DND-41 (cell line): ENCODE results near the gene ERGIC1.

ENCODE experiments used
- ATAC-seq: fragments of 200-7000 bp; cut with Tn5 transposase; 3 replicates; pipeline ENCODE4 v1.9.1; 2021; ENCODE audit warnings: low read depth; ENCODE audit not compliant: insufficient read depth
- DNase-seq: peaks from one replicate; pipeline ENCODE4 v3.0.0-alpha.2; 2020
- H2AFZ ChIP-seq: 2 replicates; pipeline ENCODE4 v1.6.0; 2012; ENCODE audit warnings: low read depth, low read length
- H3K27ac ChIP-seq: 2 replicates; pipeline ENCODE4 v1.5.1; 2012; ENCODE audit warnings: low read length, inconsistent platforms
- H3K27me3 ChIP-seq: fragments of 200-600 bp; sonication (generic); 2 replicates; pipeline ENCODE4 v1.6.0; 2012; ENCODE audit warnings: low read length, mild to moderate bottlenecking, inconsistent platforms; ENCODE audit not compliant: insufficient read depth, poor library complexity
- H3K36me3 ChIP-seq: 2 replicates; pipeline ENCODE4 v1.5.1; 2012; ENCODE audit warnings: low read length, inconsistent platforms; ENCODE audit not compliant: insufficient read depth
- H3K4me1 ChIP-seq: 2 replicates; pipeline ENCODE4 v1.5.1; 2012; ENCODE audit warnings: mild to moderate bottlenecking, low read length; ENCODE audit not compliant: insufficient read depth
- H3K4me2 ChIP-seq: 2 replicates; pipeline ENCODE4 v1.6.0; 2012; ENCODE audit warnings: mild to moderate bottlenecking, moderate library complexity, low read length, inconsistent platforms; ENCODE audit not compliant: insufficient read depth
- H3K4me3 ChIP-seq, 2 experiments: fragments of 200-600 bp in 1 of 2; shearing (Covaris generic) in 1 of 2; 2 replicates each; pipeline ENCODE4 v1.5.1; 2012 to 2016; ENCODE audit warnings: inconsistent platforms in 2 of 2, low read length in 2 of 2, mild to moderate bottlenecking in 2 of 2, low read depth in 1 of 2, moderate library complexity in 1 of 2
- H3K79me2 ChIP-seq: 2 replicates; pipeline ENCODE4 v1.6.0; 2012; ENCODE audit warnings: low read length, inconsistent platforms; ENCODE audit not compliant: insufficient read depth
- H3K9ac ChIP-seq: 2 replicates; pipeline ENCODE4 v1.6.0; 2012; ENCODE audit warnings: low read depth, mild to moderate bottlenecking, inconsistent platforms, low read length, moderate library complexity
- H3K9me3 ChIP-seq: 2 replicates; pipeline ENCODE4 v1.5.1; 2012; ENCODE audit warnings: low read length, moderate library complexity, mild to moderate bottlenecking, inconsistent platforms; ENCODE audit not compliant: insufficient read depth, severe bottlenecking
- H4K20me1 ChIP-seq: 2 replicates; pipeline ENCODE4 v1.6.0; 2012; ENCODE audit warnings: low read length; ENCODE audit not compliant: insufficient read depth
- CTCF ChIP-seq: IDR thresholded peaks from 2 replicates; pipeline ENCODE4 v1.5.1; 2012; ENCODE audit warnings: borderline replicate concordance, low read length, moderate library complexity, mild to moderate bottlenecking; ENCODE audit not compliant: poor library complexity, severe bottlenecking; ENCODE audit errors: extremely low read depth
- EZH2 ChIP-seq: IDR thresholded peaks from 3 replicates; pipeline ENCODE4 v1.6.1; 2012; ENCODE audit warnings: borderline replicate concordance, low read depth, mild to moderate bottlenecking, moderate library complexity, low read length, inconsistent platforms; ENCODE audit not compliant: severe bottlenecking

The ERGIC1 gene

DNA sequence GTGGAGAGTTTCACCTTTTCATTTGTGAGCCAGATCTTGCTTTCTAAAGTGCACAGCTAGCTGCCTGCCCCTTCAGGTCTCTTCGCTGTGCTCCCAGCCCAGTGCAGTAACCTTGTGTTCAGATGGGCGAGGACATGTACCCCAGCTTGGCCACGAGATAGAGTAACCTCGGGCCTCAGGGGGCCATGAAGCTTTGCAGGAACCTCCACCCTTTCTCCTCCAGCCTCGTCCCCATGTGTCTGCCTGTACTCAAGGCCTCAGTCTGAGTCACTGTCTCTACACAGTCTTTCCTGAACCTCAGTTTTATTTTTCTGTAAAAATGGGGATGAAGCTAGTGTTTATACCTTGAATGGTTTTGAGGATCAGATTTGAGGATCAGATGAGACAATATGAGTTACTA, 37.9 kb downstream of the ERGIC1 start:
- H3K36me3 ChIP-seq, result no peaks in the 10 kb centered on the region
- H3K27ac ChIP-seq, result no peak overlapping the region
- ATAC-seq, result no peak
- peaks cover 37% of the 10 kb centered on the region for H4K20me1 ChIP-seq
- H3K27me3 ChIP-seq, result no peaks in the 10 kb centered on the region
- H2AFZ ChIP-seq, result no peak overlapping the region
- no peak overlapping the region for H3K4me2 ChIP-seq
- DNase-seq, result no peak
- H3K79me2 ChIP-seq, result peaks cover 12% of the 10 kb centered on the region
- no peak overlapping the region for H3K9ac ChIP-seq
- no peaks in the 10 kb centered on the region for H3K9me3 ChIP-seq
- TF ChIP-seq EZH2, result no peak
- TF ChIP-seq CTCF, result no peak
- H3K4me1 ChIP-seq, result no peaks in the 10 kb centered on the region
- no peak overlapping the region for H3K4me3 ChIP-seq

GRCh38 chr5:172872997-172873491, 39.0 kb downstream of the ERGIC1 start:
- no peaks in the 10 kb centered on the region for H3K27me3 ChIP-seq
- no peak overlapping the region for H3K27ac ChIP-seq
- H3K36me3 ChIP-seq, result no peaks in the 10 kb centered on the region
- H3K79me2 ChIP-seq, result peaks cover 14% of the 10 kb centered on the region
- no peaks in the 10 kb centered on the region for H3K4me1 ChIP-seq
- ATAC-seq (no peak), DNase-seq (no peak)
- H3K4me2 ChIP-seq, result no peak overlapping the region
- H3K9me3 ChIP-seq, result no peaks in the 10 kb centered on the region
- TF ChIP-seq EZH2 (no peak), CTCF (no peak)
- no peak overlapping the region for H2AFZ ChIP-seq
- peaks cover 35% of the 10 kb centered on the region for H4K20me1 ChIP-seq
- H3K9ac ChIP-seq, result no peak overlapping the region
- H3K4me3 ChIP-seq, result no peak overlapping the region

GRCh38 chr5:172873513-172873912, 39.5 kb downstream of the ERGIC1 start:
- no peaks in the 10 kb centered on the region for H3K4me1 ChIP-seq
- H3K27ac ChIP-seq, result no peak overlapping the region
- ATAC-seq (no peak), DNase-seq (no peak)
- H3K4me3 ChIP-seq, result no peak overlapping the region
- H3K4me2 ChIP-seq, result no peak overlapping the region
- H3K9me3 ChIP-seq, result no peaks in the 10 kb centered on the region
- no peak overlapping the region for H2AFZ ChIP-seq
- peaks cover 16% of the 10 kb centered on the region for H3K79me2 ChIP-seq
- H3K27me3 ChIP-seq, result no peaks in the 10 kb centered on the region
- H3K36me3 ChIP-seq, result no peaks in the 10 kb centered on the region
- no peak for TF ChIP-seq CTCF
- no peak for TF ChIP-seq EZH2
- peaks cover 38% of the 10 kb centered on the region for H4K20me1 ChIP-seq
- H3K9ac ChIP-seq, result no peak overlapping the region
